ENCODE results near the gene URI1. TPM values are rescaled to one million over a fixed set of nuclear protein-coding genes. Genes with fewer than 3 reads are reported as not detected.

URI1 gene
- total and polyA plus RNA-seq, 10 donors = 23.8 to 64.6 (median 52.4) TPM

- H3K27ac ChIP-seq = no peak overlapping the region
- H3K9me3 ChIP-seq = no peaks in the 10 kb centered on the region
- no peaks in the 10 kb centered on the region for H3K36me3 ChIP-seq
- 73 to 92% (median 85%) methylated on average over 6 to 13 of the region's 13 CpGs for WGBS, 5 donors
- peaks cover 0 to 37% (median 0%) of the 10 kb centered on the region in 7 donors for H3K27me3 ChIP-seq (replicated peaks in 1 of 7)
- no peak for TF ChIP-seq CTCF (IDR thresholded peaks at IDR 0.05 in 8 of 11, conservative IDR thresholded peaks at IDR 0.05 in 3 of 11)
- TF ChIP-seq POLR2A (IDR thresholded peaks at IDR 0.05) = no peak
- TF ChIP-seq POLR2AphosphoS5 (IDR thresholded peaks at IDR 0.05) = no peak
- H3K4me1 ChIP-seq = no peaks in the 10 kb centered on the region
- intact Hi-C loops (cut with DNase I; ENCODE audit: low total_unique reads) = no loop called here
- no peak overlapping the region for H3K4me3 ChIP-seq
- peak; percentile 31 for DNase-seq
Measured at GRCh38 chr19:30063650-30064347, 121.8 kb downstream of the URI1 start.

GRCh38 chr19:30064348-30064699 is 122.3 kb downstream of the URI1 start:
- H3K4me3 ChIP-seq = no peak overlapping the region
- no peaks in the 10 kb centered on the region for H3K9me3 ChIP-seq
- H3K36me3 ChIP-seq = no peaks in the 10 kb centered on the region
- H3K4me1 ChIP-seq = no peaks in the 10 kb centered on the region
- no peak overlapping the region for H3K27ac ChIP-seq
- H3K27me3 ChIP-seq (replicated peaks in 1 of 7) = peaks cover 0 to 37% (median 0%) of the 10 kb centered on the region in 7 donors
- DNase-seq = peak; percentile 61
- 73 to 80% (median 75%) methylated on average over 6 to 19 of the region's 19 CpGs for WGBS, 5 donors
- no peak for TF ChIP-seq POLR2A (IDR thresholded peaks at IDR 0.05)
- TF ChIP-seq POLR2AphosphoS5 (IDR thresholded peaks at IDR 0.05) = no peak
- TF ChIP-seq CTCF (IDR thresholded peaks at IDR 0.05 in 8 of 11, conservative IDR thresholded peaks at IDR 0.05 in 3 of 11) = no peak
- intact Hi-C loops (cut with DNase I; ENCODE audit: low total_unique reads) = no loop called here

GRCh38 chr19:30064771-30065494 is 122.9 kb downstream of the URI1 start:
- Histone ChIP-seq H3K36me3 (no peaks in the 10 kb centered on the region), H3K9me3 (no peaks in the 10 kb centered on the region), H3K27me3 (replicated peaks in 1 of 7) (peaks cover 0 to 37% (median 0%) of the 10 kb centered on the region in 7 donors), H3K4me1 (no peaks in the 10 kb centered on the region), H3K4me3 (no peak overlapping the region), H3K27ac (no peak overlapping the region)
- intact Hi-C loops (cut with DNase I; ENCODE audit: low total_unique reads) = no loop called here
- TF ChIP-seq CTCF (IDR thresholded peaks at IDR 0.05 in 8 of 11, conservative IDR thresholded peaks at IDR 0.05 in 3 of 11) (no peak), POLR2A (IDR thresholded peaks at IDR 0.05) (no peak), POLR2AphosphoS5 (IDR thresholded peaks at IDR 0.05) (no peak)
- DNase-seq = peak; percentile 39
- WGBS, 5 donors = 72 to 83% (median 80%) methylated on average over 14 to 16 of the region's 16 CpGs

Data from spleen (tissue), 11 donors.